ENCODE measurements around the gene LACRT.

The LACRT gene

GRCh38 chr12:54601841-54602240, 32.9 kb downstream of the LACRT start:
- DNase-seq (ENCODE audit: low read depth) = no peak

- no peak for DNase-seq (ENCODE audit: low read depth)
These were observed 35.7 kb downstream of the LACRT start for GRCh38 chr12:54598970-54599369.

GRCh38 chr12:54596526-54596946, 38.2 kb downstream of the LACRT start:
- DNase-seq (ENCODE audit: low read depth) = peak; percentile 42

GRCh38 chr12:54595471-54595870, 39.2 kb downstream of the LACRT start:
- DNase-seq (ENCODE audit: low read depth) = no peak

GRCh38 chr12:54593725-54594124, 41.0 kb downstream of the LACRT start:
- DNase-seq (ENCODE audit: low read depth) = no peak

- DNase-seq (ENCODE audit: low read depth) = no peak
These were observed 41.6 kb downstream of the LACRT start for GRCh38 chr12:54593135-54593534.

GRCh38 chr12:54592316-54592715, 42.4 kb downstream of the LACRT start:
- no peak for DNase-seq (ENCODE audit: low read depth)

- no peak for DNase-seq (ENCODE audit: low read depth)
These were observed 43.6 kb downstream of the LACRT start for GRCh38 chr12:54590978-54591591.

- DNase-seq (ENCODE audit: low read depth) = no peak
These were observed 44.7 kb downstream of the LACRT start for GRCh38 chr12:54589964-54590363.

GRCh38 chr12:54588890-54589267, 45.8 kb downstream of the LACRT start:
- DNase-seq (ENCODE audit: low read depth) = no peak

GRCh38 chr12:54588110-54588889, 46.4 kb downstream of the LACRT start, which contains the start of gene PPP1R1A:
TSS of gene PPP1R1A (minus strand) at chr12:54588659. CDS start at chr12:54588488, 171 bp downstream.
- no peak for DNase-seq (ENCODE audit: low read depth)

- no peak for DNase-seq (ENCODE audit: low read depth)
These were observed 47.3 kb downstream of the LACRT start for GRCh38 chr12:54587315-54587873.

- no peak for DNase-seq (ENCODE audit: low read depth)
These were observed 48.1 kb downstream of the LACRT start for GRCh38 chr12:54586620-54587019.

- no peak for DNase-seq (ENCODE audit: low read depth)
These were observed 49.5 kb downstream of the LACRT start for GRCh38 chr12:54585243-54585642.

GRCh38 chr12:54584128-54584527, 50.6 kb downstream of the LACRT start:
- DNase-seq (ENCODE audit: low read depth) = no peak

GRCh38 chr12:54583726-54584125, 51.0 kb downstream of the LACRT start:
- no peak for DNase-seq (ENCODE audit: low read depth)

- DNase-seq (ENCODE audit: low read depth) = no peak
These were observed 53.3 kb downstream of the LACRT start for GRCh38 chr12:54581412-54581811.

All from activated T-cell treated with anti-CD3 and anti-CD28 coated beads for 1 hour (primary cell).